AG09319 (cell line): ENCODE measurements around the gene ZC3H13.

Source experiments
- DNase-seq: peaks from one replicate; pipeline ENCODE4 v3.0.0-alpha.2; 2010; ENCODE audit warnings: low read depth; ENCODE audit errors: extremely low read depth
- TF ChIP-seq, protein P1 (sequence below): IDR thresholded peaks from 2 replicates; pipeline ENCODE4 v1.5.1; 2011; ENCODE audit warnings: low read depth, mild to moderate bottlenecking, inconsistent platforms, low read length, moderate library complexity

ZC3H13 gene

DNA sequence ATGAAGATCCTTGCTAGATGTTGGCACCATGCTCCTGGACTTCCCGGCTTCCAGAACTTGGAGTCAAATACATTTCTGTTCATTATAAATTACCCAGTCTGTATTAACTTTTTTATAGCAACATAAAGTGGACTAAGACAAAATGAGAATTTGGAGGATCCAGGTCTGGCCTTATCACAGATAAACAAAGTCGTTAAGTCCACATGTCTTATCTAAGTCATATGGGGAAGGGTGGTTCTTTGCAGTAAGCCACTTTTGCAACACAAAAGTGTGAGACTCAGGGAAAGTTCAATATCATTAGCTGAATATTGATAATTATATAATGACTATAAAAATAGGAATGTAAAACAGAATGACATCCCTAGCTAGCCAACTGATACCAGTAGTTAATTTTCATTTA, 109.4 kb downstream of the ZC3H13 start:
- TF ChIP-seq, protein P1, sequence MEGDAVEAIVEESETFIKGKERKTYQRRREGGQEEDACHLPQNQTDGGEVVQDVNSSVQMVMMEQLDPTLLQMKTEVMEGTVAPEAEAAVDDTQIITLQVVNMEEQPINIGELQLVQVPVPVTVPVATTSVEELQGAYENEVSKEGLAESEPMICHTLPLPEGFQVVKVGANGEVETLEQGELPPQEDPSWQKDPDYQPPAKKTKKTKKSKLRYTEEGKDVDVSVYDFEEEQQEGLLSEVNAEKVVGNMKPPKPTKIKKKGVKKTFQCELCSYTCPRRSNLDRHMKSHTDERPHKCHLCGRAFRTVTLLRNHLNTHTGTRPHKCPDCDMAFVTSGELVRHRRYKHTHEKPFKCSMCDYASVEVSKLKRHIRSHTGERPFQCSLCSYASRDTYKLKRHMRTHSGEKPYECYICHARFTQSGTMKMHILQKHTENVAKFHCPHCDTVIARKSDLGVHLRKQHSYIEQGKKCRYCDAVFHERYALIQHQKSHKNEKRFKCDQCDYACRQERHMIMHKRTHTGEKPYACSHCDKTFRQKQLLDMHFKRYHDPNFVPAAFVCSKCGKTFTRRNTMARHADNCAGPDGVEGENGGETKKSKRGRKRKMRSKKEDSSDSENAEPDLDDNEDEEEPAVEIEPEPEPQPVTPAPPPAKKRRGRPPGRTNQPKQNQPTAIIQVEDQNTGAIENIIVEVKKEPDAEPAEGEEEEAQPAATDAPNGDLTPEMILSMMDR, result no peak
- no peak for DNase-seq

DNA sequence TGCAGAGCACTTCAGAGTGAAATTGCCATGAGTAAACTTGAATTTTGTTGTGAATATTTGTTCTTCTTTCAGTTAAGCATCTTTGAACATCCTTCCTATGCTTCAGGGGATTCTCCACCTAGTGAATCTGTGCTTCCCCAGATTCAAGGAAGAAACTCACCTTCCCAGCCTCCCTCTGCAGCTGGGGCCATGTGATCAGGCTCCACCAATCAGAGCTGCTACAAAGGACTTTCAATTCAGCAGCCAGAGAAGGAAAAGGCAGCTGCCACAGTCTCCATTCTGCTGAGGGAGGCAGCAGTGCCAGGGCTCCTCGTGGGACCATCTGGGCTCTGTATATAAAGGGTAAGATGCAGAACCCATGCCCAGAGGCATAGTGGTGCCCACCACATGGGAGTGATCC, 111.3 kb downstream of the ZC3H13 start:
- DNase-seq, result no peak
- TF ChIP-seq, protein P1, result no peak

DNA sequence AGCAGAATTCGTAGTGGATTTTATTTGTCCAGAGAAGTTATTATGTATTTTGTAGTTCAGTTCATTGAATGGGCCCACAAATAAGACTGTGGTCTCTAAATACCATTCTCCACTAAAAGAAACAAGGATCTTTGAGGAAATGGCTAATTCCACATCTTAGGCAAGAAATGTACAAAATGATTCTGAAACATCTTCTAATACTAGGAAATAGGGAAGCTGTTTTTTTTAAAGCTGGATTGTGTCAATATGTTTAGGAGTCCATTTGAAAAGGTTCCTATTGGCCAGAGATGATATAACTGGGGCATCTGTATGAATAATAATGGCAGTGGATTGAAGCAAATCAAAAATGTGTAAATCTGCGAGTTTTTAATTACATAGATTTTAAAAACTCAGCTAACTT, 112.5 kb downstream of the ZC3H13 start:
- TF ChIP-seq, protein P1, result no peak
- DNase-seq, result no peak

DNA sequence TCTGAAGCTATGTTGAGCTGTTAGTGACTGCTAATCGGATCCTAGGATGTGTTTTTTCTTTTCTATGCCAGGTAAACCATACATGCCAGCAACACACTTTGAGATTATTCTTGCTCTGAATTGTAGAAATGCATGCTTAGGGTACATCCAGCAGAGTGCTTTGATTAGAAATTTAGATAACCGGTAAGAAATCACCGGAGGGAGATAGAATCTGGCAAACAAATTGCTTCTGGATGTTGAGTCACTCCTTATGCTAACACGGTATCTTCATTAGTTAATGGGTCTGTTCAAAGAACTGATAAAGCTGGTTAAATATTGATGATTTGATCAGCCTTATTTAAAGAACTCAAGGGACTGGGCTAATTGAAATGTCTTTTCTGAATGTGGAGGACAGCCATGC, 115.9 kb downstream of the ZC3H13 start:
- TF ChIP-seq, protein P1, result no peak
- DNase-seq, result no peak

DNA sequence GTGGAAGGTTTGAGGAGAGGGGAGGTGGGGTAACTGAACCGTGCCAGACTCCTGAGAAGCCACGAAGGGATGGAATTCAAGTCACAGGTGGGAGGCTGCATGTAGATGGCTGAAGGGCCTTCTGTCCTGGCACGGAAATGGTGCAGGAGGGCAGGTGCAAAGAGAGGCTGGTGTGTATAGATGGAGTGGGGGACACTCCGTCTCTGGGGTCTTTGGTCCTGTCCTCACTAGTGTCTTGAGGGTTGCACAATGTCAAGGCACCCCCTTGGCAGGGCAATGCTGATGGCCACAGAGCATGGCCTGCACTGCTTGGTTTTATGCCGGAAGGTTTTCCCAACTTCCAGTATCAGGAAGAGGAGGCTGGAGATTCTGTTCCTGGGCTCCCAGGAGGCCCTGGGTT, 118.3 kb downstream of the ZC3H13 start:
- TF ChIP-seq, protein P1, result no peak
- no peak for DNase-seq

DNA sequence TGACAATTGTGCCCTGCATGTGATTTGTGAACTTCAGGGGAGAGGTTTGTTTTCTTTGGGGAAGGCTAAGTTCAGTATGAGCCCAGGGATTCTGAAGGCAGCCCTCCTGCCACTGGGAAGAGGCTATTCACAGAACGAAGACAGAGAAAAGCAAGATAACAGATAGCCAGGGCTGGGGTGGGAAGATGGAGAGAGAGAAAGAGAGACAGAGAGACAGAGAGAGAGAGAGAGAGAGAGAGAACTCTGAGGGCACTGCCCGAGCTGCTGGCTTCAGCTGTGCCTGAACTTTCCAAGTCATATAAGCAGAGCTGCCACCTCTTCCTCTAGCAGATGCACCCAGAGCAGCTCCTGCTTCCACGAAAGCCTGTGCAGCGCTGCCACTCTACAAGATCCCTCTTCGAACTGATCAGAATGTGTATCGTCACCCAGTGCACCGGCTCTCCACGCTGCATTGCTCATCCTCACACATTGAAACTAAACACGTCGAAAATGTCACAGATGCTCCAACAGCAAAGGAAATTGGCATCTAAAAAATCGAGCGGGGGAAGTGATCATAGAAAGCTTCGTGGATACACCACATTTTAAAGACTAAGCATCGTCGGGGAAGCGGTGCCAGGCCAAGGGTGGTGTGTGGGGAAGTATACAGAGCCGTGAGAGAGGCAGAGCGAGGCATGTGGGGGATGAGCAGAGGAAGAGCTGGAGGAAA, 119.2 kb downstream of the ZC3H13 start:
- DNase-seq, result no peak
- TF ChIP-seq, protein P1, result no peak

DNA sequence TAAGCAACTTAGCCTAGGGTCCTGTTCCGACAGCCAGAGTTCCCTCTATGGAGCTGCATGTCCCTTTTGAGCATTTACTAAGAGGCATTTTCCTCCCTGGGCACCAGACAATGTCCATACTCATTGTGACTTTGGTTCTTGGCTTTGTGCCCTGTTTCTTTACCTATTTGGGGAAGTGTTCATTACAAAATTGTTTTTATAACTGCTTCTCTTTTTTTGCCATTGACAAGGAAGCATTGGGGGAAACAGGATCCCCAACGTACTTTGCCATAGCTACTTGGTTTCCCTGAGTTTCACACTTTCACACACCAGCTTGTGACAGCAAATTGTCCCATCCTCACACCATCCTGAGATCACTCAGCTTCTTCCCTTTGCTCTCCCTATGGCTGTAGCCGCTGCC, 119.9 kb downstream of the ZC3H13 start:
- DNase-seq, result no peak
- TF ChIP-seq, protein P1, result no peak
